Keratinocyte (primary cell): Measurements from ENCODE around the gene SCAF8. TPM values are rescaled to one million over a fixed set of nuclear protein-coding genes. Genes with fewer than 3 reads are reported as not detected.

Source experiments
- DNase-seq: peaks from one replicate; pipeline ENCODE4 v3.0.0-alpha.2; 2011; ENCODE audit warnings: low read depth, missing footprints, low spot score
- FAIRE-seq: peaks from 2 replicates; lab custom pipeline; 2011; peaks lifted over from hg19 to GRCh38; lab: Jason Lieb, UNC
- H2AFZ ChIP-seq: 2 replicates; pipeline ENCODE4 v1.6.0; 2012; ENCODE audit warnings: low read length, control low read depth, inconsistent platforms; ENCODE audit not compliant: control insufficient read depth
- H3K27ac ChIP-seq: 2 replicates; pipeline ENCODE4 v1.5.1; 2011; ENCODE audit warnings: low read length; ENCODE audit not compliant: control insufficient read depth, insufficient read depth
- H3K27me3 ChIP-seq: 3 replicates; pipeline ENCODE4 v1.6.0; 2011; ENCODE audit warnings: low read length; ENCODE audit not compliant: control insufficient read depth, insufficient read depth; ENCODE audit errors: extremely low read depth
- H3K36me3 ChIP-seq, 2 experiments: 2 replicates in 1 of 2; 3 replicates in 1 of 2; pipeline ENCODE4 v1.5.1; 2011; ENCODE audit warnings: low read length in 2 of 2, mild to moderate bottlenecking in 1 of 2; ENCODE audit not compliant: control insufficient read depth in 2 of 2, insufficient read depth in 2 of 2; ENCODE audit errors: extremely low read depth in 1 of 2
- H3K4me1 ChIP-seq: 3 replicates; pipeline ENCODE4 v1.5.1; 2011; ENCODE audit warnings: low read length; ENCODE audit not compliant: control insufficient read depth, insufficient read depth; ENCODE audit errors: extremely low read depth
- H3K4me2 ChIP-seq: 3 replicates; pipeline ENCODE4 v1.6.0; 2011; ENCODE audit warnings: low read depth, low read length; ENCODE audit not compliant: control insufficient read depth, insufficient read depth; ENCODE audit errors: extremely low read depth
- H3K4me3 ChIP-seq, 3 experiments: fragments of 200-600 bp in 1 of 3; sonication (generic) in 1 of 3; 2 replicates in 2 of 3; 3 replicates in 1 of 3; pipeline ENCODE4 v1.5.1; 2011 to 2016; ENCODE audit warnings: low read length in 3 of 3, mild to moderate bottlenecking in 3 of 3, control low read depth in 2 of 3, inconsistent platforms in 1 of 3, low read depth in 1 of 3, mixed read lengths in 1 of 3, mixed run types in 1 of 3, moderate library complexity in 1 of 3; ENCODE audit not compliant: control insufficient read depth in 2 of 3, insufficient read depth in 2 of 3; ENCODE audit errors: extremely low read depth in 1 of 3
- H3K79me2 ChIP-seq: 2 replicates; pipeline ENCODE4 v1.6.0; 2012; ENCODE audit warnings: low read length; ENCODE audit not compliant: control insufficient read depth, insufficient read depth
- H3K9ac ChIP-seq: 3 replicates; pipeline ENCODE4 v1.6.0; 2011; ENCODE audit warnings: low read length; ENCODE audit not compliant: control insufficient read depth, insufficient read depth; ENCODE audit errors: extremely low read depth
- H3K9me1 ChIP-seq: 3 replicates; pipeline ENCODE4 v1.6.0; 2011; ENCODE audit warnings: low read length; ENCODE audit not compliant: control insufficient read depth, insufficient read depth; ENCODE audit errors: extremely low read depth
- H3K9me3 ChIP-seq: 2 replicates; pipeline ENCODE4 v1.5.1; 2012; ENCODE audit warnings: low read depth, low read length; ENCODE audit not compliant: control insufficient read depth
- H4K20me1 ChIP-seq: 3 replicates; pipeline ENCODE4 v1.6.0; 2011; ENCODE audit warnings: low read length; ENCODE audit not compliant: control insufficient read depth, insufficient read depth; ENCODE audit errors: extremely low read depth
- CTCF ChIP-seq, 3 experiments: IDR thresholded peaks in 1 of 3; conservative IDR thresholded peaks in 1 of 3; optimal IDR thresholded peaks in 1 of 3; 2 replicates in 2 of 3; 3 replicates in 1 of 3; pipeline versions ENCODE3 to v1.5.1; 2011; ENCODE audit warnings: low read length in 3 of 3, mild to moderate bottlenecking in 3 of 3, moderate library complexity in 2 of 3, control low read depth in 1 of 3, inconsistent platforms in 1 of 3; ENCODE audit not compliant: insufficient read depth in 2 of 3; ENCODE audit errors: extremely low read depth in 1 of 3
- EZH2 ChIP-seq: IDR thresholded peaks from one replicate; pipeline ENCODE4 v1.6.1; 2012; ENCODE audit warnings: inconsistent platforms, mild to moderate bottlenecking, low read length, moderate library complexity
- dilution Hi-C: fragments of 300-500 bp; cut with MboI; formaldehyde crosslinking; loops from one replicate; pipeline ENCODE4 v1.7.0; 2020; ENCODE audit warnings: low sequenced_read_pairs; ENCODE audit not compliant: extremely low pct_ligation_motif_present
- polyA plus RNA-seq, 5 experiments: library from polyadenylated mRNA; depleted of rRNA in 3 of 5; stranded (reverse) in 3 of 5; stranded (forward) in 1 of 5; unstranded in 1 of 5; fragments of >200 nt; gene quantifications; 1 replicate in 1 of 5; 2 replicates in 3 of 5; 3 replicates in 1 of 5; pipeline versions ENCODE4 v1.2.1 to v1.2.3, GENCODE V29; 2011 to 2012; ENCODE audit warnings: missing spikeins in 2 of 5, low read depth in 1 of 5, low replicate concordance in 1 of 5

SCAF8 gene
- polyA plus RNA-seq, 1 donor (not counting 4 experiments of a cell fraction or from before 2014, with no cell fraction given) = 19.1 TPM

- dilution Hi-C loops = no loop called here
Observed at GRCh38 chr6:154705471-154706113, 27.6 kb upstream of the SCAF8 start.

GRCh38 chr6:154706389-154706788 is 26.8 kb upstream of the SCAF8 start:
- Histone ChIP-seq H3K27ac (no peak overlapping the region), H3K9ac (no peak overlapping the region), H3K4me1 (no peaks in the 10 kb centered on the region), H3K9me3 (no peaks in the 10 kb centered on the region), H3K9me1 (no peaks in the 10 kb centered on the region), H3K4me3 (no peak overlapping the region), H4K20me1 (no peaks in the 10 kb centered on the region), H3K27me3 (peaks cover 3% of the 10 kb centered on the region), H2AFZ (no peak overlapping the region), H3K36me3 (no peaks in the 10 kb centered on the region), H3K79me2 (no peaks in the 10 kb centered on the region), H3K4me2 (no peak overlapping the region)
- no peak for DNase-seq
- FAIRE-seq = no peak
- dilution Hi-C loops = no loop called here
- TF ChIP-seq EZH2 = no peak
- no peak for TF ChIP-seq CTCF (optimal IDR thresholded peaks at IDR 0.05 in 1 of 3, IDR thresholded peaks at IDR 0.05 in 1 of 3, conservative IDR thresholded peaks at IDR 0.05 in 1 of 3; ENCODE audit: extremely low read depth in 1 of 3, insufficient read depth in 2 of 3, low read length in 3 of 3)

More at GRCh38 chr6:154705471-154706113, 27.6 kb upstream of the SCAF8 start:
- Histone ChIP-seq H3K9ac (no peak overlapping the region), H3K27ac (no peak overlapping the region), H3K36me3 (no peaks in the 10 kb centered on the region), H3K4me1 (no peaks in the 10 kb centered on the region), H3K4me2 (no peak overlapping the region), H3K79me2 (no peaks in the 10 kb centered on the region), H2AFZ (no peak overlapping the region), H4K20me1 (no peaks in the 10 kb centered on the region), H3K9me1 (no peaks in the 10 kb centered on the region), H3K4me3 (no peak overlapping the region), H3K27me3 (peaks cover 3% of the 10 kb centered on the region), H3K9me3 (no peaks in the 10 kb centered on the region)
- no peak for TF ChIP-seq EZH2
- TF ChIP-seq CTCF (optimal IDR thresholded peaks at IDR 0.05 in 1 of 3, IDR thresholded peaks at IDR 0.05 in 1 of 3, conservative IDR thresholded peaks at IDR 0.05 in 1 of 3; ENCODE audit: extremely low read depth in 1 of 3, insufficient read depth in 2 of 3, low read length in 3 of 3) = peak in 1 of 3 experiments; percentile 26
- no peak for FAIRE-seq
- DNase-seq = no peak
